SK-MEL-5 (cell line): Measurements from ENCODE around the gene B4GAT1. TPM values are rescaled to one million over a fixed set of nuclear protein-coding genes. Genes with fewer than 3 reads are reported as not detected.
"Not testable (repeated sequence)": the region's sequence is repeated elsewhere in the genome, so short reads cannot be mapped to it uniquely, and the experiment has no call there.

Source experiments
- DNase-seq: peaks from one replicate; pipeline ENCODE4 v3.0.0-alpha.2; 2016; ENCODE audit warnings: low read depth, low spot score
- in situ Hi-C: cut with HindIII; loops from 2 replicates; pipeline ENCODE4 v1.10.0; 2016; ENCODE audit warnings: low sequenced_read_pairs, high pct_unique_total_duplicates, low pct_unique_long_range_greater_than_20kb
- total RNA-seq: library from RNA; depleted of rRNA; stranded (reverse); fragments of >200 nt; shearing (Covaris generic); gene quantifications from 2 replicates; pipeline ENCODE4 v1.2.3, GENCODE V29; 2014

B4GAT1 gene
- total RNA-seq, 1 experiment from 2014 or later, result 65.6 TPM

- no peak for DNase-seq
- in situ Hi-C loops, result no loop called here
Observed at GRCh38 chr11:66315921-66316811, 31.3 kb downstream of the B4GAT1 start.

- in situ Hi-C loops, result no loop called here
- DNase-seq, result no peak
Observed at GRCh38 chr11:66315498-66315885, 31.9 kb downstream of the B4GAT1 start.

GRCh38 chr11:66314561-66315497 is 32.6 kb downstream of the B4GAT1 start:
- in situ Hi-C loops, result no loop called here

GRCh38 chr11:66314186-66314501 is 33.3 kb downstream of the B4GAT1 start:
- no peak for DNase-seq
- in situ Hi-C loops, result no loop called here

More at GRCh38 chr11:66314561-66315497, 32.6 kb downstream of the B4GAT1 start:
- no peak for DNase-seq

- no peak for DNase-seq
- in situ Hi-C loops, result no loop called here
Observed at GRCh38 chr11:66313321-66314185, 33.9 kb downstream of the B4GAT1 start.

- peak; percentile 94 for DNase-seq
- in situ Hi-C loops, result no loop called here
Observed at GRCh38 chr11:66312549-66313320, 34.7 kb downstream of the B4GAT1 start.

- in situ Hi-C loops, result no loop called here
- peak; percentile 92 for DNase-seq
Observed at GRCh38 chr11:66311965-66312548, 35.4 kb downstream of the B4GAT1 start.

- in situ Hi-C loops, result no loop called here
- DNase-seq, result no peak
Observed at GRCh38 chr11:66311470-66311964, 35.9 kb downstream of the B4GAT1 start.

- DNase-seq, in situ Hi-C loops: not testable (repeated sequence)
Observed at GRCh38 chr11:66310803-66311440, 36.5 kb downstream of the B4GAT1 start.

- in situ Hi-C loops, result no loop called here
- DNase-seq, result no peak
Observed at GRCh38 chr11:66310324-66310723, 37.1 kb downstream of the B4GAT1 start.

GRCh38 chr11:66309475-66309874 is 38.0 kb downstream of the B4GAT1 start:
- no peak for DNase-seq
- in situ Hi-C loops, result no loop called here

GRCh38 chr11:66302656-66303055 is 44.8 kb downstream of the B4GAT1 start:
- in situ Hi-C loops, result no loop called here
- no peak for DNase-seq

GRCh38 chr11:66299186-66299585 is 48.2 kb downstream of the B4GAT1 start:
- DNase-seq, result no peak
- in situ Hi-C loops, result no loop called here

- no peak for DNase-seq
- in situ Hi-C loops, result no loop called here
Observed at GRCh38 chr11:66297610-66298009, 49.8 kb downstream of the B4GAT1 start.
